ENCODE measurements around the gene P3H1.

- TF ChIP-seq, protein P1, sequence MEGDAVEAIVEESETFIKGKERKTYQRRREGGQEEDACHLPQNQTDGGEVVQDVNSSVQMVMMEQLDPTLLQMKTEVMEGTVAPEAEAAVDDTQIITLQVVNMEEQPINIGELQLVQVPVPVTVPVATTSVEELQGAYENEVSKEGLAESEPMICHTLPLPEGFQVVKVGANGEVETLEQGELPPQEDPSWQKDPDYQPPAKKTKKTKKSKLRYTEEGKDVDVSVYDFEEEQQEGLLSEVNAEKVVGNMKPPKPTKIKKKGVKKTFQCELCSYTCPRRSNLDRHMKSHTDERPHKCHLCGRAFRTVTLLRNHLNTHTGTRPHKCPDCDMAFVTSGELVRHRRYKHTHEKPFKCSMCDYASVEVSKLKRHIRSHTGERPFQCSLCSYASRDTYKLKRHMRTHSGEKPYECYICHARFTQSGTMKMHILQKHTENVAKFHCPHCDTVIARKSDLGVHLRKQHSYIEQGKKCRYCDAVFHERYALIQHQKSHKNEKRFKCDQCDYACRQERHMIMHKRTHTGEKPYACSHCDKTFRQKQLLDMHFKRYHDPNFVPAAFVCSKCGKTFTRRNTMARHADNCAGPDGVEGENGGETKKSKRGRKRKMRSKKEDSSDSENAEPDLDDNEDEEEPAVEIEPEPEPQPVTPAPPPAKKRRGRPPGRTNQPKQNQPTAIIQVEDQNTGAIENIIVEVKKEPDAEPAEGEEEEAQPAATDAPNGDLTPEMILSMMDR (IDR thresholded peaks at IDR 0.05), result no peak
- TF ChIP-seq POLR2AphosphoS5 (IDR thresholded peaks at IDR 0.05; ENCODE audit: low read depth, low read length), result no peak
- TF ChIP-seq SIN3A (IDR thresholded peaks at IDR 0.05; ENCODE audit: borderline replicate concordance, insufficient read depth, low read depth, low read length), result no peak; the same call in 1 of the 2 replicates
These were observed 727 bp upstream of the P3H1 start for GRCh38 chr1:42767510-42768000.
